A549 (cell line): ENCODE data around the gene LETM1. TPM values are rescaled to one million over a fixed set of nuclear protein-coding genes. Genes with fewer than 3 reads are reported as not detected.

ENCODE experiments used
- ATAC-seq, 2 experiments: fragments of 200-7000 bp in 1 of 2; fragments of >200 bp in 1 of 2; cut with Nextera tagmentation in 1 of 2; cut with Tn5 transposase in 1 of 2; 3 replicates each; pipeline versions ENCODE4 v1.8.0 to v1.9.1; 2018 to 2020; ENCODE audit warnings: mild to moderate bottlenecking in 1 of 2, moderate library complexity in 1 of 2
- CTCF ChIA-PET: fragments of 300-600 bp; sonication (Branson Sonifier 250); formaldehyde crosslinking; extraction: SDS; loops from one replicate; lab custom pipeline; 2021; ENCODE audit warnings: antibody characterized with exemption, inconsistent platforms; lab: Yijun Ruan, JAX
- POLR2A ChIA-PET: fragments of 350-600 bp; formaldehyde crosslinking; extraction: SDS; loops from one replicate; lab custom pipeline; 2021; ENCODE audit warnings: antibody characterized with exemption, inconsistent platforms; lab: Yijun Ruan, JAX
- DNase-seq, 2 experiments: peaks; one replicate each; pipeline versions ENCODE4 v3.0.0 to v3.0.0-alpha.2; 2011 to 2016; ENCODE audit warnings: low read depth in 1 of 2, low spot score in 1 of 2
- FAIRE-seq: peaks from 2 replicates; lab custom pipeline; 2011; peaks lifted over from hg19 to GRCh38; lab: Jason Lieb, UNC
- H3K27ac ChIP-seq, 2 experiments: fragments of >200 bp; sonication (Bioruptor Twin); formaldehyde crosslinking; 3 replicates each; pipeline ENCODE4 v1.5.1; 2016 to 2017
- H3K4me1 ChIP-seq: fragments of >200 bp; sonication (Bioruptor Twin); formaldehyde crosslinking; 3 replicates; pipeline ENCODE4 v1.6.1; 2016
- H3K4me2 ChIP-seq: fragments of >200 bp; sonication (Bioruptor Twin); formaldehyde crosslinking; 3 replicates; pipeline ENCODE4 v1.6.1; 2016
- H3K4me3 ChIP-seq: fragments of >200 bp; sonication (Bioruptor Twin); formaldehyde crosslinking; 3 replicates; pipeline ENCODE4 v1.5.1; 2016
- H3K9me3 ChIP-seq: fragments of >200 bp; sonication (Bioruptor Twin); formaldehyde crosslinking; 3 replicates; pipeline ENCODE4 v1.6.1; 2016
- CHD2 ChIP-seq: fragments of 150-350 bp; IDR thresholded peaks from 2 replicates; pipeline ENCODE4 v1.6.1; 2014; ENCODE audit warnings: low read length; ENCODE audit not compliant: partially characterized antibody
- EHMT2 ChIP-seq: fragments of 200-600 bp; sonication (generic); IDR thresholded peaks from 2 replicates; pipeline ENCODE4 v1.6.1; 2016; ENCODE audit warnings: antibody characterized with exemption, low read depth, mild to moderate bottlenecking, moderate library complexity
- ESRRA ChIP-seq: fragments of 150-350 bp; IDR thresholded peaks from 2 replicates; pipeline ENCODE4 v1.6.1; 2014; ENCODE audit warnings: mild to moderate bottlenecking, low read length, borderline replicate concordance
- FOXS1 ChIP-seq: fragments of 250-450 bp; sonication (Bioruptor Pico); IDR thresholded peaks from 2 replicates; pipeline ENCODE4 v1.5.0; 2020; ENCODE audit warnings: mild to moderate bottlenecking, moderate library complexity
- HEYL ChIP-seq: fragments of 250-450 bp; sonication (Bioruptor Pico); IDR thresholded peaks from 2 replicates; pipeline ENCODE4 v1.8.0; 2021; ENCODE audit warnings: mild to moderate bottlenecking, moderate library complexity
- JUNB ChIP-seq: fragments of >200 bp; sonication (Bioruptor Twin); formaldehyde crosslinking; IDR thresholded peaks from 2 replicates; pipeline ENCODE4 v1.6.1; 2016
- MAFK ChIP-seq: fragments of 450-650 bp; IDR thresholded peaks from 2 replicates; pipeline ENCODE4 v1.6.1; 2014; ENCODE audit not compliant: partially characterized antibody
- MYC ChIP-seq: IDR thresholded peaks from 2 replicates; pipeline ENCODE4 v1.6.1; 2012; ENCODE audit warnings: mild to moderate bottlenecking, inconsistent platforms, low read length, improper control_type of control experiment, borderline replicate concordance
- NR3C1 ChIP-seq: fragments of >200 bp; sonication (Bioruptor Twin); formaldehyde crosslinking; IDR thresholded peaks from 3 replicates; pipeline ENCODE4 v1.6.1; 2017
- RCOR1 ChIP-seq: fragments of 150-350 bp; IDR thresholded peaks from 2 replicates; pipeline ENCODE4 v1.6.1; 2014; ENCODE audit warnings: antibody characterized with exemption, low read length, low read depth
- RFX5 ChIP-seq: fragments of 450-650 bp; IDR thresholded peaks from 2 replicates; pipeline ENCODE4 v1.7.1; 2014; ENCODE audit warnings: antibody characterized with exemption, mild to moderate bottlenecking, moderate library complexity
- RNF2 ChIP-seq: fragments of 200-600 bp; sonication (generic); IDR thresholded peaks from 2 replicates; pipeline ENCODE4 v1.6.1; 2016; ENCODE audit warnings: low read depth, mild to moderate bottlenecking, antibody characterized with exemption, moderate library complexity, borderline replicate concordance
- ZFP36 ChIP-seq: fragments of 450-650 bp; IDR thresholded peaks from 2 replicates; pipeline ENCODE4 v1.6.1; 2014; ENCODE audit warnings: borderline replicate concordance; ENCODE audit not compliant: partially characterized antibody
- ZNF302 ChIP-seq: fragments of 250-450 bp; sonication (Bioruptor Pico); IDR thresholded peaks from 2 replicates; pipeline ENCODE4 v1.9.0; 2021; ENCODE audit warnings: inconsistent platforms, mild to moderate bottlenecking, moderate library complexity
- WGBS: methylation state at CpG from one replicate; pipeline ENCODE4 v1.1.6; 2017; ENCODE audit errors: missing lambda C conversion rate; 5-methylcytosine and 5-hydroxymethylcytosine counted together
- polyA plus RNA-seq, 4 experiments: library from polyadenylated mRNA; depleted of rRNA in 3 of 4; stranded (reverse); fragments of >200 nt; fragmentation: RNase III in 1 of 4; extraction: RNeasy Plus Mini Kit Qiagen cat#74134 plus additional on column Dnase treatment in 1 of 4; gene quantifications; 2 replicates in 3 of 4; 3 replicates in 1 of 4; pipeline ENCODE4 v1.2.3, GENCODE V29; 2011 to 2017
- TF ChIP-seq, protein P1 (sequence below): fragments of 200-600 bp; sonication (generic); IDR thresholded peaks from 2 replicates; pipeline ENCODE4 v1.6.1; 2016; ENCODE audit warnings: antibody characterized with exemption, mild to moderate bottlenecking, moderate library complexity
- TF ChIP-seq, protein P2 (sequence below): fragments of 250-450 bp; sonication (Bioruptor Pico); IDR thresholded peaks from 2 replicates; pipeline ENCODE4 v1.5.0; 2021; ENCODE audit warnings: mild to moderate bottlenecking, moderate library complexity, borderline replicate concordance
- TF ChIP-seq, protein P3 (sequence below): IDR thresholded peaks from 2 replicates; pipeline ENCODE4 v1.6.1; 2012; ENCODE audit warnings: low read depth, borderline replicate concordance
- TF ChIP-seq, protein P4 (sequence below): fragments of 450-650 bp; IDR thresholded peaks from 2 replicates; pipeline ENCODE4 v1.6.1; 2014; ENCODE audit warnings: antibody characterized with exemption
- TF ChIP-seq, protein P5 (sequence below): fragments of >200 bp; sonication (Bioruptor Twin); formaldehyde crosslinking; IDR thresholded peaks from 3 replicates; pipeline ENCODE4 v1.5.1; 2016

Gene LETM1
- polyA plus RNA-seq, 2 of the 4 experiments (the other 2 are of a cell fraction) = 18.6 to 29.6 TPM

DNA sequence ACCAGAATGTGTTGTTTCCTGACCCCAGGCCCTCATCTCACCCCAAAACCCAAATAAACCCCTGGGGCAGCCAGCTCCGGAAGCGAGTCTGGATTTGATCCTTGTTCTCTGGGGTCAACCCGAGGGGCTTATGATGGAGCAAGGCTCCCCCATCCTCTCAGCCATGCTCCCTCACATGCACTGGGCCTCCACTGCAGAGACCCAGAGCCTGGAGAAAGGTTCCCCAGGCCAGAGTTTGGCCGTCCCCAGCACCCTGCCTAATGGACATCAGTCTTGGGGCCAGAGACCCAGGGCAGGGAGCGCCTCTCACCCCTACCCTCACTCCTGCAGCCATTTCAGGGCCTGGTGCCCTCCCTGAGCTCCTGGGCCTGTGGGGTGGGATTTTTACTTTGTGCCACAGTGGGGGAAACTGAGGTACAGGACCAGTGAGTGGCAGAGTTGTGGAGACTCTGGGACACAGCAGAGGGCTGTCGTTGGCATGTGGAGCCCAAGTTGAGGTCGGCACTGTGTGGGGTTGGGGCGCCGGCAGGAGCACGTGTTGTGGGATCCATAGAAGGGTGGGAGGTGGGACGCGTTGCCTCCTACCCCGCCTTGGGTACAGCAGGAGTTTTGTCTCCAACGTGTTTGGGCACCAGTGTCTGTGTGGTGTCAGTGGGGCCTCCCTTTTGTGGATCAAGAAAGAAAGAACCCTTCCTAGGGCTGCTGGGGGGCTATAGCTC, 59.3 kb downstream of the LETM1 start:
- ATAC-seq (no peak), FAIRE-seq (no peak), DNase-seq (no peak)
- H3K4me3 ChIP-seq = no peak overlapping the region
- peaks cover 18% of the 10 kb centered on the region for H3K4me1 ChIP-seq
- TF ChIP-seq ESRRA (no peak), JUNB (no peak), NR3C1 (no peak)
- no peaks in the 10 kb centered on the region for H3K9me3 ChIP-seq
- 90% methylated on average over 10 of the region's 14 CpGs for WGBS
- ChIA-PET CTCF (interaction anchor here (1.4 to 7.8 kb wide), 3 partner anchors 13 to 51 kb away, joined by 6 to 79 read pairs (median 24); no protein-coding TSS in a partner anchor), POLR2A (no interaction called here)
- H3K4me2 ChIP-seq = peak overlapping the region; percentile 92; the same call in 1 of the 3 replicates
- no peak overlapping the region; a peak in 1 of 6 replicates for H3K27ac ChIP-seq

DNA sequence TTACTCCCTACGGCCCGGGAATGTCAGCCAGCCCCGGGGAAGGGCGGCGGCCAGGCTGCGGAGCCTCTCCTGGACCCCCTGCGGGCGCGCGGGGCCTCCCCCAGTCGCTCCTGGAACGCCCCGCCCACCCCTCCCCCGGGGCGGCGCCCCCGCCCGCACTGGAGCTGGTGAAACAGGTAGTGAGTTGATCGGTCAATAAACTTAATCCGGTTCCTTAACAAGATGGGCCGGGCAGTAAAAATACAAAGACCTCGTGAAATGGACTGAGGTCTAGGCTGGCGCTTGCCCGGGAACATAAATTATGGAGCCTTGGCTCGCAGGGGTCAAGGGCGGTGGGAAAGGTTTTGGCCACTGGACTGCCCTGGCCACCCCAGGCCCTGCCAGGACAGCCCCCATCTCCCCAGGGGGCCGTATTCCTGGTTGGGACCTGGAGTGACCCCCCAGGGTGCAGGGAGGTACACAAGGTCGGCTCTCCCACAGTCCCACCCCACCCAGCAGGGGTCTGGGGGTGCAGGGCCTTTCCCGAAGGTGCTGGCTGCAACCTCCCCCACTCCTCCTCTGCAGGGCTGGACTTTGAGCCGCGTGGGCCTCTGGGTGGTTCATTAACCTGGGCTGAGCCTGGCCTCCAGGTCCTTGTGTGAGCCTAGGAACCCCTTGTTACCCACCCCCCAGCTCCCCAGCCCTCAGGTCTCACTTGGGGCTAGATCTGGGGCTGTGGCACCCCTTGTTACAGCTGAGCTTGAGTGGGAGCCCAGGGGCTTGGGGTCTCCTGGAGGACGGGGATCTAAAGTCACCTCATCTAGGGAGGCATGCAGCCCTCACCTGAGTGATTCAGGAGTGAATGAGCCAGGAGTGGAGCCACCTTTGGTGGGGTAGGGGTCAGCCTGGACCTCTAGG, 60.4 kb downstream of the LETM1 start:
- DNase-seq (no peak), ATAC-seq (peak in 1 of 2 experiments; percentile 22; a peak in 3 of 6 replicates), FAIRE-seq (no peak)
- H3K4me3 ChIP-seq = peak overlapping the region; percentile 62
- peak overlapping the region; percentile 28 to 91; a peak in 4 of 6 replicates for H3K27ac ChIP-seq
- H3K4me1 ChIP-seq = peaks cover 18% of the 10 kb centered on the region
- H3K9me3 ChIP-seq = no peaks in the 10 kb centered on the region
- peak overlapping the region; percentile 92 for H3K4me2 ChIP-seq
- ChIA-PET CTCF (interaction anchor here (1.0 to 7.8 kb wide), 5 partner anchors 10 to 65 kb away, joined by 3 to 79 read pairs (median 7); no protein-coding TSS in a partner anchor), POLR2A (interaction anchor here (0.5 kb wide), 1 partner anchor 40 kb away, joined by 3 read pairs; no protein-coding TSS in a partner anchor)
- 47% methylated on average over 11 of the region's 32 CpGs for WGBS
- no peak for TF ChIP-seq ZFP36
- TF ChIP-seq, protein P1, sequence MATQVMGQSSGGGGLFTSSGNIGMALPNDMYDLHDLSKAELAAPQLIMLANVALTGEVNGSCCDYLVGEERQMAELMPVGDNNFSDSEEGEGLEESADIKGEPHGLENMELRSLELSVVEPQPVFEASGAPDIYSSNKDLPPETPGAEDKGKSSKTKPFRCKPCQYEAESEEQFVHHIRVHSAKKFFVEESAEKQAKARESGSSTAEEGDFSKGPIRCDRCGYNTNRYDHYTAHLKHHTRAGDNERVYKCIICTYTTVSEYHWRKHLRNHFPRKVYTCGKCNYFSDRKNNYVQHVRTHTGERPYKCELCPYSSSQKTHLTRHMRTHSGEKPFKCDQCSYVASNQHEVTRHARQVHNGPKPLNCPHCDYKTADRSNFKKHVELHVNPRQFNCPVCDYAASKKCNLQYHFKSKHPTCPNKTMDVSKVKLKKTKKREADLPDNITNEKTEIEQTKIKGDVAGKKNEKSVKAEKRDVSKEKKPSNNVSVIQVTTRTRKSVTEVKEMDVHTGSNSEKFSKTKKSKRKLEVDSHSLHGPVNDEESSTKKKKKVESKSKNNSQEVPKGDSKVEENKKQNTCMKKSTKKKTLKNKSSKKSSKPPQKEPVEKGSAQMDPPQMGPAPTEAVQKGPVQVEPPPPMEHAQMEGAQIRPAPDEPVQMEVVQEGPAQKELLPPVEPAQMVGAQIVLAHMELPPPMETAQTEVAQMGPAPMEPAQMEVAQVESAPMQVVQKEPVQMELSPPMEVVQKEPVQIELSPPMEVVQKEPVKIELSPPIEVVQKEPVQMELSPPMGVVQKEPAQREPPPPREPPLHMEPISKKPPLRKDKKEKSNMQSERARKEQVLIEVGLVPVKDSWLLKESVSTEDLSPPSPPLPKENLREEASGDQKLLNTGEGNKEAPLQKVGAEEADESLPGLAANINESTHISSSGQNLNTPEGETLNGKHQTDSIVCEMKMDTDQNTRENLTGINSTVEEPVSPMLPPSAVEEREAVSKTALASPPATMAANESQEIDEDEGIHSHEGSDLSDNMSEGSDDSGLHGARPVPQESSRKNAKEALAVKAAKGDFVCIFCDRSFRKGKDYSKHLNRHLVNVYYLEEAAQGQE = no peak
- TF ChIP-seq MYC = no peak
- no peak for TF ChIP-seq RFX5
- TF ChIP-seq, protein P2, sequence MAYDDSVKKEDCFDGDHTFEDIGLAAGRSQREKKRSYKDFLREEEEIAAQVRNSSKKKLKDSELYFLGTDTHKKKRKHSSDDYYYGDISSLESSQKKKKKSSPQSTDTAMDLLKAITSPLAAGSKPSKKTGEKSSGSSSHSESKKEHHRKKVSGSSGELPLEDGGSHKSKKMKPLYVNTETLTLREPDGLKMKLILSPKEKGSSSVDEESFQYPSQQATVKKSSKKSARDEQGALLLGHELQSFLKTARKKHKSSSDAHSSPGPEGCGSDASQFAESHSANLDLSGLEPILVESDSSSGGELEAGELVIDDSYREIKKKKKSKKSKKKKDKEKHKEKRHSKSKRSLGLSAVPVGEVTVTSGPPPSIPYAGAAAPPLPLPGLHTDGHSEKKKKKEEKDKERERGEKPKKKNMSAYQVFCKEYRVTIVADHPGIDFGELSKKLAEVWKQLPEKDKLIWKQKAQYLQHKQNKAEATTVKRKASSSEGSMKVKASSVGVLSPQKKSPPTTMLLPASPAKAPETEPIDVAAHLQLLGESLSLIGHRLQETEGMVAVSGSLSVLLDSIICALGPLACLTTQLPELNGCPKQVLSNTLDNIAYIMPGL = no peak
- TF ChIP-seq NR3C1 = no peak
- TF ChIP-seq, protein P3, sequence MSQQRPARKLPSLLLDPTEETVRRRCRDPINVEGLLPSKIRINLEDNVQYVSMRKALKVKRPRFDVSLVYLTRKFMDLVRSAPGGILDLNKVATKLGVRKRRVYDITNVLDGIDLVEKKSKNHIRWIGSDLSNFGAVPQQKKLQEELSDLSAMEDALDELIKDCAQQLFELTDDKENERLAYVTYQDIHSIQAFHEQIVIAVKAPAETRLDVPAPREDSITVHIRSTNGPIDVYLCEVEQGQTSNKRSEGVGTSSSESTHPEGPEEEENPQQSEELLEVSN = no peak
- TF ChIP-seq ESRRA = no peak
- no peak for TF ChIP-seq RCOR1
- TF ChIP-seq MAFK = no peak
- no peak for TF ChIP-seq ZNF302
- no peak for TF ChIP-seq EHMT2
- TF ChIP-seq, protein P4, sequence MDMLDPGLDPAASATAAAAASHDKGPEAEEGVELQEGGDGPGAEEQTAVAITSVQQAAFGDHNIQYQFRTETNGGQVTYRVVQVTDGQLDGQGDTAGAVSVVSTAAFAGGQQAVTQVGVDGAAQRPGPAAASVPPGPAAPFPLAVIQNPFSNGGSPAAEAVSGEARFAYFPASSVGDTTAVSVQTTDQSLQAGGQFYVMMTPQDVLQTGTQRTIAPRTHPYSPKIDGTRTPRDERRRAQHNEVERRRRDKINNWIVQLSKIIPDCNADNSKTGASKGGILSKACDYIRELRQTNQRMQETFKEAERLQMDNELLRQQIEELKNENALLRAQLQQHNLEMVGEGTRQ = no peak
- TF ChIP-seq, protein P5, sequence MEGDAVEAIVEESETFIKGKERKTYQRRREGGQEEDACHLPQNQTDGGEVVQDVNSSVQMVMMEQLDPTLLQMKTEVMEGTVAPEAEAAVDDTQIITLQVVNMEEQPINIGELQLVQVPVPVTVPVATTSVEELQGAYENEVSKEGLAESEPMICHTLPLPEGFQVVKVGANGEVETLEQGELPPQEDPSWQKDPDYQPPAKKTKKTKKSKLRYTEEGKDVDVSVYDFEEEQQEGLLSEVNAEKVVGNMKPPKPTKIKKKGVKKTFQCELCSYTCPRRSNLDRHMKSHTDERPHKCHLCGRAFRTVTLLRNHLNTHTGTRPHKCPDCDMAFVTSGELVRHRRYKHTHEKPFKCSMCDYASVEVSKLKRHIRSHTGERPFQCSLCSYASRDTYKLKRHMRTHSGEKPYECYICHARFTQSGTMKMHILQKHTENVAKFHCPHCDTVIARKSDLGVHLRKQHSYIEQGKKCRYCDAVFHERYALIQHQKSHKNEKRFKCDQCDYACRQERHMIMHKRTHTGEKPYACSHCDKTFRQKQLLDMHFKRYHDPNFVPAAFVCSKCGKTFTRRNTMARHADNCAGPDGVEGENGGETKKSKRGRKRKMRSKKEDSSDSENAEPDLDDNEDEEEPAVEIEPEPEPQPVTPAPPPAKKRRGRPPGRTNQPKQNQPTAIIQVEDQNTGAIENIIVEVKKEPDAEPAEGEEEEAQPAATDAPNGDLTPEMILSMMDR = no peak
- TF ChIP-seq RNF2 = no peak
- TF ChIP-seq FOXS1 = no peak
- no peak for TF ChIP-seq CHD2
- no peak for TF ChIP-seq HEYL (CRISPR knock-in tag)
